GM21526 (cell line): ENCODE measurements around the gene LAPTM5.

Source experiments
- ATAC-seq: cut with Tn5 transposase; IDR thresholded peaks from one replicate; pipeline ENCODE4 v1.9.1; 2021; ENCODE audit warnings: moderate library complexity; ENCODE audit not compliant: unreplicated experiment, low FRiP score

Gene LAPTM5

GRCh38 chr1:30686236-30686935, 71.2 kb downstream of the LAPTM5 start:
- ATAC-seq, result no peak

DNA sequence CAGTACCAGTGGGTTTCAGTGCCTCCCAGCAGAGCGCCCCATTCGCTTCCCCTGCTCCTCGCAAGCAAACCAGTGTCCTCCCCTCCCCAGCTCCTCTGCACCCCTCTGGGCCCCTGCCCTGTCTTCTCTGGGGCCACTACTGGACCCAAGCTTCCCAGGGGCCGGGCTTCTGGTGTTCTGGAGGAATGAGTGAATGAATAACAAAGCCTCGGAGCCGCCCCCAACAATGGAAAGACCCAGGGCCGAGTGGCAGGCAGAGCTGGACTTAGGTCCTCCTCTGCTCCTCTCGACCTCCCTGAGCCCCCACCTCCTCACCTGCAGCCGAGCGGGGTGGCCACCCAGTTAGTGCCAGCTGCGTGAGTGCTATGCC, 71.8 kb downstream of the LAPTM5 start:
- ATAC-seq, result no peak

DNA sequence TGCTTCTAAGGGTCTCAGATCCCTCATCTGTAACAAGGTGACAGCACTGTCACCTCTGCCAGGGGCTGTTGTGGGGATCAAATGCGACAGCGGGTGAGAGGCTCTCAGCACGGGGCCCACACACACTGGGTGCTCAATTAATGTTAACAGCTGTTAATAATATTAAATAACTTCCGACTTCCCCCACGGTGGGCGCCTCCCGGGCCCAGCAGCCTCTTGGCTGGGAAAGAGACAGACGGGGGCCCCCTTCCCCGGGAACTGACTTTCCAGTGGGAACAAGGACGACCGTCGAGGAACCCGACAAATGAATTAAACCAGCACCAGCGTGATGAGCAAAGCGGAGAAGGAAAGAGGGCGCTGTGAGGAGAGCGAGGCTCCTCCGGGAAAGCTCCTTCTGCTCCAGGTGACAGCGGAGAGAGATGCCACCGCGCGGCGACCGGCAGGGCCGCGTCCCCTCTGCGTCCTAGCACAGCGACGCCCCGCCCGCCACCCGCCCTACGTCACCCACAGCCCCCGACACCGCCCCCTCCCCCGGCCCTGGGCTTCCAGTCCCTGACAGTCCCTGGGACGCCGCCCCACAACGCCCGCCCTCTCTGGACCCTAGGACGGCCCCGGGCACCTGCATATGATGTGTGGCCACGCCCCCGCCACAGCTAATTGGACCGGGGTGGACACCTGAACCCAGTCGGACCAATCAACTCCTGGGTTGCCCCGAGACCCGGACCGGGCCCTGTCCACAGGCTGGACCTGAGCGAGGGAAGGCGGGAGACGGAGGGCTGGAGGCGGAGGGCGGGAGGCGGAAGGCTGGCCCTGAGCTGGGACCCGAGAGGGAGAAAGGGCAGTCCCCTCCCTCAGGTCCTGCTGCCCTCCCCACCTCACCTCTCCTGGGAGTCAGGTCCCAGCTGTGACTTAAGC, 72.4 kb downstream of the LAPTM5 start:
- ATAC-seq, result no peak

DNA sequence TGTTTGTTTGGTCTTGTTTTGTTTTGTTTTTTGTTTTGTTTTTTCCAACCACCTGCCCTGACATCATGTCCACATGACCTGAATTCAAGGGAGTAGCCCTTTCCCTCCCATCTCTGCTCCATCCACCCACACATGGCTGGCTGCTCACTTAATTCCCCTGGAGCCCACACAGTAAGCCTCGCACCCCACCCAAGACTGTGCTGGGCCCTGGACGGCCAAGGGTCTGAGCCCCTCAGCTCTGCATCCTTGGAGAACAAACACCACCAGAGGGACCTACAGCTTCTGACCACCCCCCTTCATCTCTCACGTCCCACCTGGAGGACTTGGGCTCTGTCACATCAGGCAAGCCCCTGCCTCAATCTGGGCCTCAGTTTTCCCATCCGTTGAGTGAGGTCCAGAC, 73.3 kb downstream of the LAPTM5 start:
- no peak for ATAC-seq

- ATAC-seq, result no peak
Observed at GRCh38 chr1:30683699-30684098, 73.9 kb downstream of the LAPTM5 start.
